Measurements from ENCODE around the gene CYB5A.

Gene CYB5A

DNA sequence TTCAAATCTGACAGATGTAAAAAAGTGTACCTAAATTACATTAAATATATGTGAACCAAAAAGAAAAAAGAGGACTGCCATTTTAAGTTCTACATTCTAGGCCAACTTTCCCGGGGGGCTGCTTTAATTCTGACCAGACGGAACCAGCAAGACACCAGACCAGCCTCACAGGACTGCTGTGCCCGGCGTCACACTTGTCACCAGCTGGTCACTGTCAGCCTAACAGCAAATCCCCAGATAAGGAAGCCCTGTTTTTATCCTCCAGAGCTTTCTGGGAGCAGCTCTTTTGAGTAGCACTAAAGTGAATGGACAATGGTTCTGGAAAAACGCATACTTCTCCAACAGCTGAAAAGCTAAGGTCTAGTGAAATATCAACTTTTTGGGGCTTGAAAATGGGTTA lies 35.6 kb downstream of the CYB5A start:
- TF ChIP-seq POLR2A (IDR thresholded peaks at IDR 0.05; ENCODE audit: low read length) (no peak), GATA1 (IDR thresholded peaks at IDR 0.05; ENCODE audit: low read depth, low read length) (no peak)
- no peak for DNase-seq

DNA sequence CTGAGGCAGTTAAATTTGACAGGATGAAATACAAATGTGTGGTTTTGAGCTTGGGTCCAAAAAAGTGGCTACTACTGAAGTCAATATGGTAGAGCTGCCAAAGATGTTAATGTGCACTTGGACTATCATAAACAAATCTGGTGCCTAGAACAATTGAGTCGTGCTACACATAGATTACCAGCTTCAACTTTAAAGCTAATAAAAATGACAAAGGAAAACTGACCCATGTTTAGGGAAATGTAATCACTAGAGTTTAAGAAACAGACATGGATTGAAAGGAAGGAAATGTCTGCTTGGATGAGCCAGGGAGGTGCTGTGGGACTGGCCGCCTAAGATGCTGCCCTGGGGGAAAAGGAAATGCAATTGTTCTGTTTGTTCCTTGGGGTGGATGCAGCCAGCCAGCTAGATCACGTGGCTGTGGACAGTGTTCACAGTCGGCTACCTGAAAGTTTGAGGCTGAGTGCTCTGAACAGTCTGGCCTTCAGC lies 36.6 kb downstream of the CYB5A start:
- TF ChIP-seq GATA1 (IDR thresholded peaks at IDR 0.05; ENCODE audit: low read depth, low read length) = no peak
- TF ChIP-seq POLR2A (IDR thresholded peaks at IDR 0.05; ENCODE audit: low read length) = no peak
- DNase-seq = no peak

DNA sequence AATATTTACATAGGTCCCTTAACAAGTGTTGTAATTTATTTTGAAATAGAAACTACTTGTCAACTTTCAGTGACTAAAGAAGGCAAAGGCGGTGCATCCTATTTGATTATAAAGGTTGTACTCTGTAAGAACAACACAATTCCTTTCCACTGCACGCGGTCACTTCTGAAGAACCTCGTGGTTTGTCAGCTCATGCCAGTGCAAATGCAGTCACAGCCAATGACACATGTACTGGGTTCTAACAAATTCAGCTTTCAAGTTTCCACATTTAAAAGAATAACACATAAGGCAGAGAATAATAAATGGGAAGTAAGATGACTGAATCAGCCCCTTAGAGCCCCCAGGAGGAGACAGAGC lies 39.7 kb downstream of the CYB5A start:
- TF ChIP-seq GATA1 (IDR thresholded peaks at IDR 0.05; ENCODE audit: low read depth, low read length) (no peak), POLR2A (IDR thresholded peaks at IDR 0.05; ENCODE audit: low read length) (no peak)
- no peak for DNase-seq

DNA sequence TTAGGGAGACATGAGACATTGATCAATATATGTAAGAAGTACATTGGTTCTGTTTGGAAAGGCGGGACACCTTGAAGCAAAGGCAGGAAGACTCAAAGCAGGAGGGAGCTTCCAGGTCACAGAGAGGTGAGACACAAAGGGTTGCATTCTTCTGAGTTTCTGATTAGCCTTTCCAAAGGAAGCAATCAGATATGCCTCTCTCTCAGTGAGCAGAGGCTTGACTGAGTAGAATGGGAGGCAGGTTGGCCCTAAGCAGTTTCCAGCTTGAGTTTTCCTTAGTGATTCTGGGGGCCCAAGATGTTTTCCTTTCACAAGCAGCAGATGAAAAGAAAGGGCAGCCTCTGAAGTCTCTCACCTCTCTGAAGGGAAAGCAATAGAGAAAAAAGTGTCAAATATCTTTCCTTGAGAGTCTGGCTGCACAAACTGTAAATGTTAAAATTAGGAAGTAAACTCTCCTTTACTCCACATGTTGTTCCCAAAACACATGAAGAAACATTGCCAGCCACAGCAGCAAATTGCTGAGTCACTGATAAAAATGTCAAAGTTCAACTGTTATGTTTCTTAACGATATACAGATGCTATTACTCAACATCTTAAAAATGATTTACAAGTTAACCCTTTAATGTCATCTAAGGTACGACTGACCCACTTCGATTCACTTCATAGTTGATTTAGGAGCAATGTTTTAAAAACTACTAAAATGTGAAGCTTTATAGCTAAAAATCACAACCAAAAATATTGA lies 40.3 kb downstream of the CYB5A start:
- TF ChIP-seq POLR2A (IDR thresholded peaks at IDR 0.05; ENCODE audit: low read length) (no peak), GATA1 (IDR thresholded peaks at IDR 0.05; ENCODE audit: low read depth, low read length) (no peak)
- peak; percentile 74 to 79 for DNase-seq

DNA sequence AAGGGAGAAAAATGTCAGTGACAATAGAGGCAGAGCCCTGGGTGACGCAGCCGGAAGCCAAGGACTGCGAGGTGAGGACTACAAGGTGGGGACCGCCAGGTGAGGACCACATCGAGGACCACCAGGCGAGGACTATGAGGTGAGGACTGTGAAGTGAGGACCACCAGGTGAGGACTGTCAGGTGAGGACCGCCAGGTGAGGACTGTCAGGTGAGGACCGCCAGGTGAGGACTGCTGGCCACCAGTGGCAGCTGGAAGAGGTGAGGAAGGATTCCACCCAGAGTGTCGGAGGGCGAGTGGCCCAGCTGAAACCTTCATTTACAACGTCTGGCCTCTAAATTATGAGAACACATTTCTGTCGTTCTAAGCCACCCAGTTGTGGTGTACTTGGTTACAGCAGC lies 41.6 kb downstream of the CYB5A start:
- no peak for DNase-seq
- no peak for TF ChIP-seq POLR2A (IDR thresholded peaks at IDR 0.05; ENCODE audit: low read length)
- no peak for TF ChIP-seq GATA1 (IDR thresholded peaks at IDR 0.05; ENCODE audit: low read depth, low read length)

DNA sequence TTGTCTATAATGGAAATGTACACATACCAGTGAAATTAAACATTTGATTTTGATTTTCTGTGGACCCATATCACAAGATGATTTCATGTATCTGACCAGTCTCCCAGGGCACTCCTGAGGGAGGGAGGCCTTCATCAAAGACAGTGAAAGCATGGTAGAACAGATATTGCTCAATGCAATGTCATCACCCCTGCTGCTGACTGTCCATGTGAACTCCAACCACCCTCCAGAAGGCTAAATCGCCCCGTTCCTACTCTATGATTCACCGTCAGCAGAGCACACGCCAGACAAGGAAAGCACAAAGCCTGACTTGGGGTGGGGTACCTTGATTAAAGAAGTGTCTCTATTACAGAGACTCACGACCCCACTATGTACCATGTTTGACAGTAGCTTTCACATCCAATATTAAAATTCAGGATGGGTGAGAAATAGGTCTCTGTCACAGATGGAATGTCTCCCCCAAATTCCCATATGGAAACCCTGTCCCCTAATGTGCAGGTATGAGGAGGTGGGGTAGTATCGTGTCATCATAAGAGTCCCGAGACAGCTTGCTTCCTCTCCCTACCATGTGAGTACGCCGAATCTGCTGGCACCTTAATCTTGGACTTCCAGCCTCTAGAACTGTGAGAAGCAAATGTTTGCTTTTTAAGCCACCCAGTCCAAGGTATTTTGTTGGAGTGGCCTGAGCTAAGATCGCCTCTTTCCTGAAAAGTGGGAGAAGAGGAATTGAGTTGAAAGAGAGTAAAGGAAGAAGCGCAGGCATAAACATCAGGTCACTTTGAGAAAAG lies 42.4 kb downstream of the CYB5A start:
- no peak for TF ChIP-seq POLR2A (IDR thresholded peaks at IDR 0.05; ENCODE audit: low read length)
- no peak for TF ChIP-seq GATA1 (IDR thresholded peaks at IDR 0.05; ENCODE audit: low read depth, low read length)
- peak; percentile 37 to 63 for DNase-seq

DNA sequence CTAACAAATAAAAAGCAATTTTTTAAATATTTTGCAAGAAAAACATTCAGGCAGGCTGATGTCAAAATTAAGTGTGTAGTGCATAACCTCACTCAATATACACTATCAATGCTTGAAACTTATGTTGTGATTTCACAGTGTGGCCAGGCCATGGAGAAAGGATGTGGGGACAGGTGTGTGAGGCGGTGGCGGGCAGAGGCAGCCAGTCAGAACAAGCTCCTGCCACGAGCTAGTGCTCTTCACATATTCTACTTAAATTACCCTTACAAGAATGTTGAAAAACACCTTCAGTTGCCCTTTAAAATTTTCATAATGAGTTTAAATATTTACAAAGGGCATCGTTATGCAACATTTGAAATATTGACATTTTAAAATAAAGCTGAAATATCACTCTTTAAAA lies 43.2 kb downstream of the CYB5A start:
- DNase-seq = no peak
- TF ChIP-seq GATA1 (IDR thresholded peaks at IDR 0.05; ENCODE audit: low read depth, low read length) (no peak), POLR2A (IDR thresholded peaks at IDR 0.05; ENCODE audit: low read length) (no peak)

DNA sequence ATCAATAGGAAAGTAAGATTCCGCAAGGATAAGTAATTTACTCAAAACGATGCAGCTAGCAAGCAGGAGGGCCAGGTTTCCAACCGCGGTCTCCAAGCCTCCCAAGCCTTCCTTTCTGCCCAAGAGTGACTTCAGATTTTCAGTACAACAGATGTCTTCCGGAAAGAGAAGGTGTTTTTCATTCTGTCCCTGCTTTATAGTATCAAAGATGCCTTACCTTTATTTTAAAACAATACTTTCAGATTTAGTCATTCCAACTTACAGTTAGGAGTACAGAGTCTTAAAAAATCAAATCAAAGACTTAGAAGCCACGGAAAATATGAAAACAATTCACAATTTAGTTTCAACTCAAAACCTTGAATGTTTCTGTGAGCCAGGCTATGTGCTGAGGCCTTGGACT lies 43.6 kb downstream of the CYB5A start:
- no peak for TF ChIP-seq POLR2A (IDR thresholded peaks at IDR 0.05; ENCODE audit: low read length)
- no peak for TF ChIP-seq GATA1 (IDR thresholded peaks at IDR 0.05; ENCODE audit: low read depth, low read length)

DNA sequence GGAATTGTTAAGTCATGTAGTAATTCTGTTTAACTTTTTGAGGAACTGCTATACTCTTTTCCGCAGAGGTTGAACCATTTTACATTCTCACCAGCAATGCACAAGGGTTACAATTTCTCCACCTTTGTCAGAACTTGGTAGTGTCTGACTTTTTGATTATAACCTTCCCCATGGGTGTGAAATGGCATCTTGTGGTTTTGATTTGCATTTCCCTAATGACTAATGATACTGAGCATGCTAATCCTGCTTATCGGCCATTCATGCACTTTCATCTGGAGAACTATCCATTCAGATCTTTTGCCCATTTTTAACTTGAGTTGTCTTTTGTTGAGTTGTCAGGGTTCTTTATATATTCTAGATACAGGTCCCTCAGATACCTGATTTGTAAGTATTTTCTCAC lies 47.2 kb downstream of the CYB5A start:
- TF ChIP-seq POLR2A (IDR thresholded peaks at IDR 0.05; ENCODE audit: low read length) (no peak), GATA1 (IDR thresholded peaks at IDR 0.05; ENCODE audit: low read depth, low read length) (no peak)
- DNase-seq = no peak

More for the DNA sequence above, 43.6 kb downstream of the CYB5A start:
- no peak for DNase-seq

DNA sequence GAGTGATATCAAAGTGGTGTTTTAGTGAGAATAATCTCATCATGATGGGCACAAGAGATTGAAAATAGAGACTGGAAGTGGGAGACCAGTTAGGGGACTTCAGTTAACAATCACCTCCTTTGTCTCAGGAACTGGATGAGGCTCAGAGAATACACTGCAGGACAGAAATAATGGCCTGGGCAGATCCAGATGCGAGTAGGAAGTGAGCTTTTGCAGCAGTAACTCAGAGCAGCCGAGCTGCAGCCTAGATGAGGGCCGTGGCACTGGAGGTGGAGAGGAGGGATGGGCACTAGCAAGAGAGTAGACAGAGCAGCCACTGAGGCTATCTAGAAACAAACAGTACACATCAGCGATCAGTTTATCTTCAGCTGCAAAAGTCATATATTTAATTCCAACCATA lies 48.6 kb downstream of the CYB5A start:
- TF ChIP-seq GATA1 (IDR thresholded peaks at IDR 0.05; ENCODE audit: low read depth, low read length) = no peak
- TF ChIP-seq POLR2A (IDR thresholded peaks at IDR 0.05; ENCODE audit: low read length) = peak; percentile 40
- peak; percentile 78 for DNase-seq

DNA sequence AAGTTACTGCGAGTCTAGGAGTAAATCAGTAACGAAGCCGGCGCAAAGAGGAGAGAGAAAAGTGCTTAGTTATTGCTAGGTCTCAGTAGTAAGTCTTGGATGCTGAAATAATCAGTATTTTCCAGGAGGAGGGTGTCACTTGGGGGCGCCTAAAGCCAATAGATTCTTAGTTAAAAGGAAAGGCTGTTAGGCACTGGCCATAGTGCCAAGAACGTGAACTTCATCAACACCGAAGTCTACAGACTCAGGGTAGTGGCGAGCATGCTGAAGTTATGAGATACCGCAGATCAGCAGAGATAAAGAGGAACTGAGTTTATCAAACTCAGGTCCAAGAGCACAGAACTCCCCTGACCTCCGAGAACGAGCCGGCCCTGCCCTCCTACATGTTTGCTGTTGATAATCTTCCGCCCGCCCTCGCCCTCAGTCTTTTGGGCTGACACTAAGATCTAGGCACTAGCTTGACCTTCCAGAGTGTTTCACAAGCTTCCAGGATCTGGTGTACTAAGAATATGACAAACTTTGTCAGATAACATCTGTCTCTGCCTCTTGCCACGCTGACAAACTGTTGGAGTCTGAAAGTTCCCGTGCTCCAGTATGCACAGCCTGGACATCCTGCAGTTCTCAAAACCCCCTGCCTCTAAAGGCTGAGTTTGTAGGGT lies 49.2 kb downstream of the CYB5A start:
- peak; percentile 97 to 100 for DNase-seq

DNA sequence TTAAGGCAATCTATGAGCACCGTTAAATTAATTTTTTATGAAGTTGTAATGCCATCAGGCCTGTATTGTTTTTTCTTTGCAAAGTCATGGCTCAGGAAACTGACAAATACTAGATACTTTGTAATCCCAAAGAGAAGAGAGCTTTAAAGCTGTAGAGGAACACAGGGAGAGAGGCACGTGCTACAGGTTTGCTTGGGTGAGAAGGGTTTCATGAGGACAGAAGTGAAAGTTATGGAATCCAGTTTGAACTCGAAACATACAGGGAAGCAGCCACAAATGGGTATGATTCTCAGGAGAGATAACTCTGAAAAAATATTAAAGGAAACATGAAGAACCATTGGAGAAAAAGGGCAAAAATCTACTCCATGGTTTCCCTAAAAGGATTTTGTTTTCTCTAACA lies 49.8 kb downstream of the CYB5A start:
- no peak for DNase-seq
- no peak for TF ChIP-seq POLR2A (IDR thresholded peaks at IDR 0.05; ENCODE audit: low read length)
- TF ChIP-seq GATA1 (IDR thresholded peaks at IDR 0.05; ENCODE audit: low read depth, low read length) = no peak

More for the DNA sequence above, 49.2 kb downstream of the CYB5A start:
- TF ChIP-seq GATA1 (IDR thresholded peaks at IDR 0.05; ENCODE audit: low read depth, low read length) (peak; percentile 91), POLR2A (IDR thresholded peaks at IDR 0.05; ENCODE audit: low read length) (peak; percentile 66)

DNA sequence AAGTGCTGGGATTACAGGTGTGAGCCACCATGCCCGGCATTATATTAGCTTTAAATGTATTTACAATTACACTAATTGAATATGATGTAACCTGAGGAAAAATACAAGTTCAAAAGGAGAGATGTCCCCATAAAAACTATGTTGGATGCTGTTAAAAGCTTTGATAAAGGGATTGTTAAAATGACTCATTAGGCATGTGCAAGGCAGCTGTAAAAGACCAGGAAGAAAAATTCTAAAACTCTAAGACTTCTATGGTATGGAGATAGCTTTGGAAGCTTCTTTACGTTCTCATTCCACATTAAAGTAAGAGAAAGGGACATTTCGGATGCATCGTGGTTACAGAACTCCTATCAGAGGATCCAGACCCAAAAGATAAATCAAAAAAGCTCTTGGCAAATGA lies 50.3 kb downstream of the CYB5A start:
- no peak for TF ChIP-seq GATA1 (IDR thresholded peaks at IDR 0.05; ENCODE audit: low read depth, low read length)
- no peak for TF ChIP-seq POLR2A (IDR thresholded peaks at IDR 0.05; ENCODE audit: low read length)
- DNase-seq = peak in 1 of 2 experiments; percentile 50

DNA sequence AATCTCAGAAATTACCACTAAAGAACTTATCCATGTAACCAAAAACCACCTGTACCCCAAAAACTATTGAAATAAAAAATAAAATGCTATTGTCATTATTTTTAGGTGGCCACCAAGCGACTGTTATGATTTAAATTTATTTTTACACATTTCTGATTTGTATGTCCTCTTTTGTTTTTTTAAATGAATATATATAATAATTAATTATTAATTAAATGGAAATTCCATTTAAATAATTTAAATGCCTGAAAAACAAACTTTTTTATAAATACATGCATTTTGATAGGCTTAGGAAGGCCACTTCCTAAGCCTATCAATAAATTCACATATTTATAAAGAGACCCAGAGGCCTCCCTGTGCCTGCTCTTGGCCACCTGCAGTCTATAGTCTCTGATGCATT lies 52.2 kb downstream of the CYB5A start:
- no peak for TF ChIP-seq GATA1 (IDR thresholded peaks at IDR 0.05; ENCODE audit: low read depth, low read length)
- TF ChIP-seq POLR2A (IDR thresholded peaks at IDR 0.05; ENCODE audit: low read length) = no peak
- DNase-seq = no peak

Measured in erythroblast (primary cell).